Neural crest cell (in vitro differentiated cells): ENCODE data around the gene TXLNB. TPM values are rescaled to one million over a fixed set of nuclear protein-coding genes. Genes with fewer than 3 reads are reported as not detected.

Source experiments
- DNase-seq: peaks from one replicate; pipeline ENCODE4 v3.0.0; 2021; ENCODE audit warnings: low read depth, mixed read lengths, low spot score
- H3K27ac Mint-ChIP-seq: one replicate; pipeline ENCODE4 v1.8.0; 2021; ENCODE audit warnings: mild to moderate bottlenecking, mixed read lengths; ENCODE audit not compliant: unreplicated experiment
- H3K27me3 Mint-ChIP-seq: 2 replicates; pipeline ENCODE4 v1.8.0; 2021; ENCODE audit warnings: low read depth, mild to moderate bottlenecking, mixed read lengths
- H3K36me3 Mint-ChIP-seq: 2 replicates; pipeline ENCODE4 v1.8.0; 2021; ENCODE audit warnings: low read depth, mild to moderate bottlenecking, mixed read lengths
- H3K4me1 Mint-ChIP-seq: 2 replicates; pipeline ENCODE4 v1.8.0; 2021; ENCODE audit warnings: mixed read lengths
- H3K4me3 Mint-ChIP-seq: one replicate; pipeline ENCODE4 v1.8.0; 2021; ENCODE audit warnings: mild to moderate bottlenecking, mixed read lengths
- H3K9me3 Mint-ChIP-seq: 2 replicates; pipeline ENCODE4 v1.8.0; 2021; ENCODE audit warnings: mixed read lengths
- total RNA-seq: library from RNA; stranded (reverse); gene quantifications from 2 replicates; pipeline ENCODE4 v1.2.1, GENCODE V29; 2021
- TF ChIP-seq, protein P1 (sequence below): fragments of 200-600 bp; sonication (generic); conservative IDR thresholded peaks from 2 replicates; pipeline ENCODE4 v1.5.0; 2021; ENCODE audit warnings: antibody characterized with exemption, mild to moderate bottlenecking

The TXLNB gene
- total RNA-seq, 1 donor from 2014 or later: 0.65 TPM

DNA sequence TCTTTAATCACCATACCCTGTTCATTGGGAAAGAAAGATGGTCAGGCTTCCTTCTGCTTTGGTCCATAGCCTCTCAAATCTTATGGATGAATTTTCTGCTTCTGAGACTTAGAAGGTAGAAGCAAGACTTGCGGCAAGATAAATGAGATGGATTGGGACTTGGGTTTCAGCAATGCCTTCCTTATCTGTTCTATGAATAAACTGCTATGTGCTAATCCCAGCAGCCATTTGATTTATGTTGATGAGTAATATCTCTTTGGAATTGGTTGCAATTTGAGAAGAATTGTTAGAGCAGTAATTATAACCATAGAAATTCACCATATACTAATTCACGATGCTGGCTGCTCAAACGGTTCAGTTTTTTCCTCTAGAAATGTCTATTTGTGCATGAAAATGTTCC lies 48.3 kb downstream of the TXLNB start:
- Mint-ChIP-seq H3K36me3 (no peaks in the 10 kb centered on the region), H3K4me3 (no peak overlapping the region), H3K27me3 (no peaks in the 10 kb centered on the region), H3K9me3 (no peaks in the 10 kb centered on the region), H3K27ac (no peak overlapping the region), H3K4me1 (no peaks in the 10 kb centered on the region)
- TF ChIP-seq, protein P1, sequence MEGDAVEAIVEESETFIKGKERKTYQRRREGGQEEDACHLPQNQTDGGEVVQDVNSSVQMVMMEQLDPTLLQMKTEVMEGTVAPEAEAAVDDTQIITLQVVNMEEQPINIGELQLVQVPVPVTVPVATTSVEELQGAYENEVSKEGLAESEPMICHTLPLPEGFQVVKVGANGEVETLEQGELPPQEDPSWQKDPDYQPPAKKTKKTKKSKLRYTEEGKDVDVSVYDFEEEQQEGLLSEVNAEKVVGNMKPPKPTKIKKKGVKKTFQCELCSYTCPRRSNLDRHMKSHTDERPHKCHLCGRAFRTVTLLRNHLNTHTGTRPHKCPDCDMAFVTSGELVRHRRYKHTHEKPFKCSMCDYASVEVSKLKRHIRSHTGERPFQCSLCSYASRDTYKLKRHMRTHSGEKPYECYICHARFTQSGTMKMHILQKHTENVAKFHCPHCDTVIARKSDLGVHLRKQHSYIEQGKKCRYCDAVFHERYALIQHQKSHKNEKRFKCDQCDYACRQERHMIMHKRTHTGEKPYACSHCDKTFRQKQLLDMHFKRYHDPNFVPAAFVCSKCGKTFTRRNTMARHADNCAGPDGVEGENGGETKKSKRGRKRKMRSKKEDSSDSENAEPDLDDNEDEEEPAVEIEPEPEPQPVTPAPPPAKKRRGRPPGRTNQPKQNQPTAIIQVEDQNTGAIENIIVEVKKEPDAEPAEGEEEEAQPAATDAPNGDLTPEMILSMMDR: no peak
- DNase-seq: no peak

DNA sequence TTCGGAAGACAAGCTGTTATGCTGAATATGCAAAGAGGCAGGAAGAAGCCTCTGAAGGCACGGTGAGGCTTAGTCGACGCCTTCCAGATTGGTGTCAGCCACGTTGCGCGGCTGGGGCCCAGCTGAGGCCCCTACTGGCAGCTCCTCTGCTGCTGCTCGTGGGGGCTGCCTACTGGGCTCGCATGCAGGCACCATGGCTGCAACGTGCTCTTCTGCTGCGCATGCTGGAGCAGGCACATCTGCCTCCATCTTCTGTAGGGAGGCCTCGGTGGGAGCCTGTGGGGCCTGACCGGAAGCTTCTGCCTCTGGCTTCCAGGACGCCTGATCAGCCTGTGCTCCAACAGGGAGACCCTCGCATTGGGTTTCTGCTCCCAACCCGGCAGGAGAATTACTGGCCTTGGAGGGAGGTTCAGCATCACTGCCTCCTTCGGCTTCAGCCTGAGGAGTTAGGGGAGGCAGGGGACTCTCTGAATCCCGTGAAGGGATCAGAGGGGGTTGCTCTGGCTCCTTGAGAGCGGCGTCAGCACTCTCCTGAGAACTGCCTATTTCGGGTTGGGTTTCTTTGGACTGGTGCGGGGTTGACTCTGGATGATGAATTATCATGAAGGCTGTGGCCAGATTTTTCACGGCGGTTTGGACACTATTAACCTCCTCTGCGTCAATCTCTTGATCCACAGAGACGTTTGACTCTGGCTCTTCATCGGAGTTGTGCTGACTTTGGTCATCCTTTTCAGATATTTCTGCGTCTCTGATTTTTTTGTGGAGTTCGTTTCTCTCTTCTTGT lies 49.1 kb downstream of the TXLNB start:
- H3K4me3 Mint-ChIP-seq: no peak overlapping the region
- no peak for DNase-seq

DNA sequence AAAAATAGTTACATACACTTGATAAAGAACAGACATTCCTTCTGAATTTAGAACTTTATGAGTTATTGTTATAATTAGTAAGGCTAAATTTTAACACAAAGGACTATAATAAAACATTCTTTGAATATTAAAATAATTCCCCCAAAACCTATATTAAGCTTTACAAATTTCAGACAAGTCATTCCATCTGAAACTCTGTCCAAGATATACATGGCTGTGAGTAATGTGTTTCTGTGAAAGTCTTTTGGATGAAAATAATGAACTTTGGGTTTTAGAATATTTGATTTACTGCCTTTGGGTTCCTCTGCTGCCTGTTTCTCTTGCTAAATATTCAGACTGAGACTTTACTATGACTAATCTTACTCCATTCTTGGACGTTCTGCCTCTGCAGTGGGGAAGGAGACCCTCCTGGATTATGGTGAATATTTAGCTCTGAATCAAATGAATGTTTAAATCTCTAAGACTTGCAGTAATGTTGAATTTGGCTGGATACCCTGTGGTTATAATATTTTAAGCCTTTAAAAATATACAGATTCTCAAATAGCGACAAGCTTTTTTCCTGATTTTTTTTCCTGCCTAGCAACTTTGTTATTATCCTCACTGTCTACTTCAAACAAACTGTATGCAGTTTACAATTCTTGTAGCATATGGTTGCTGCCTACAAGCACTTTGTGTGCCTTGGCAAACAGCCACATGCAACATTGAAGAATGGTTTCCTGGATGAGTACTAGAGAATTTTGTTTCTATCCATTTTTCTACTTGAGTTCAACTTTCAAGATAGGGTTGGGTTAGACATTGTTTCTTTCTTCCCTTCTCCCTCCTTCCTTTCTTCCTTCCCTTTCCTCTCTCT lies 51.4 kb downstream of the TXLNB start:
- H3K4me1 Mint-ChIP-seq: no peaks in the 10 kb centered on the region

More for the DNA sequence above, 49.1 kb downstream of the TXLNB start:
- Mint-ChIP-seq H3K27me3 (no peaks in the 10 kb centered on the region), H3K27ac (no peak overlapping the region), H3K36me3 (no peaks in the 10 kb centered on the region), H3K4me1 (no peaks in the 10 kb centered on the region), H3K9me3 (no peaks in the 10 kb centered on the region)
- TF ChIP-seq, protein P1: no peak

DNA sequence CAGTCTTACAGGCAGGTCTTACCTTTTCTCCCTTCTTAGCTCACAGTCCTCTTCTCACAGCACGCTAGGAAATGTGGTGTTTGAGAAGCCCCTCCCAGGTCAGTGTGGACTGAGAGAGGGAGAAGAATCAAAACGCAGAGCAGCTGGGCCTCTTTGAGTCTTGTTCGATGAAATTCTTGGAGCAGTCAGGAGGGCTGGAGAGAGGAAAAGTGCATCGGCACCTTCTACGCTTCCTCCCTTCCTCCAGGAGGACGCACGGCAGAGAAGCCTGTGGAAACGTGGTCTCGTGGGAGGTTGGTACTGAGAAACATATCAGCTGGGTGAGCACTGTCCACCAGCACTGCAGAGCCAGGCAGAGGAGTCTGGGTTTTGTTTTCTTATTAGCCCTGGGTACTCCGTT lies 52.7 kb downstream of the TXLNB start:
- Mint-ChIP-seq H3K4me3 (no peak overlapping the region), H3K9me3 (peaks cover under 1% of the 10 kb centered on the region), H3K4me1 (no peaks in the 10 kb centered on the region), H3K36me3 (no peaks in the 10 kb centered on the region), H3K27me3 (no peaks in the 10 kb centered on the region), H3K27ac (no peak overlapping the region)
- DNase-seq: no peak
- TF ChIP-seq, protein P1: no peak

More for the DNA sequence above, 51.4 kb downstream of the TXLNB start:
- no peak for DNase-seq
- TF ChIP-seq, protein P1: no peak
- H3K9me3 Mint-ChIP-seq: no peaks in the 10 kb centered on the region
- H3K36me3 Mint-ChIP-seq: no peaks in the 10 kb centered on the region
- no peaks in the 10 kb centered on the region for H3K27me3 Mint-ChIP-seq
- H3K4me3 Mint-ChIP-seq: no peak overlapping the region
- no peak overlapping the region for H3K27ac Mint-ChIP-seq

DNA sequence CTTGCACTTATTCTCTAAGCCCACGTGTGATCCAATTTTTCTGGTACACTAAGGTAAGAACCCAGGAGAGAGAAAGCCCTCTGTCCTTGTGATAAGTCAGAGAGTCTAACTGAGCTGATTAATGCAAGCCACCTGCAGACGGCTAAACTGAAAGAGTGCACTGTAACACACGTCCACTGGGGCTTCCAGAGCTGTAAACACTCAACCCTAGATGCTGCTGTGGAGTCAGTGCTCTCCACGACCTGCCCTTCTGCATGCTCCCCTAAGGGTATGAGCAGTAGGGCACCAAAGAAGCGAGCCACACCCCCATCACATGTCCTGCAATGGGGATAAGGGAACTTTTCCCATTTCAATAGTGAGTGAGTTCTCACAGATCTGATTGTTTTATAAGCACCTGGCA lies 55.7 kb downstream of the TXLNB start:
- Mint-ChIP-seq H3K4me3 (no peak overlapping the region), H3K9me3 (peaks cover 7% of the 10 kb centered on the region), H3K36me3 (no peaks in the 10 kb centered on the region), H3K27me3 (no peaks in the 10 kb centered on the region), H3K27ac (peak overlapping the region; percentile 57), H3K4me1 (no peaks in the 10 kb centered on the region)
- no peak for DNase-seq
- TF ChIP-seq, protein P1: no peak
